RWPE2 (cell line): ENCODE data around the gene HRG.

ENCODE experiments used
- ATAC-seq: fragments of 200-7000 bp; cut with Tn5 transposase; 3 replicates; pipeline ENCODE4 v1.9.1; 2021; ENCODE audit warnings: low read depth
- DNase-seq: peaks from one replicate; pipeline ENCODE4 v3.0.0-alpha.2; 2020; ENCODE audit warnings: low spot score
- H3K27ac ChIP-seq: fragments of 450-650 bp; 2 replicates; pipeline ENCODE4 v1.5.1; 2017; ENCODE audit warnings: mild to moderate bottlenecking; ENCODE audit not compliant: poor library complexity, severe bottlenecking
- H3K27me3 ChIP-seq: fragments of 250-450 bp; sonication (Bioruptor Pico); 2 replicates; pipeline ENCODE4 v1.5.1; 2021; ENCODE audit warnings: mild to moderate bottlenecking, moderate library complexity; ENCODE audit not compliant: insufficient read depth, poor library complexity, severe bottlenecking
- H3K36me3 ChIP-seq: fragments of 250-450 bp; sonication (Bioruptor Pico); 2 replicates; pipeline ENCODE4 v1.5.1; 2020; ENCODE audit warnings: low read depth, mild to moderate bottlenecking, moderate library complexity
- H3K4me1 ChIP-seq: fragments of 250-450 bp; sonication (Bioruptor Pico); 2 replicates; pipeline ENCODE4 v1.5.1; 2021; ENCODE audit warnings: mild to moderate bottlenecking, moderate library complexity; ENCODE audit not compliant: insufficient read depth, poor library complexity, severe bottlenecking
- H3K4me3 ChIP-seq: fragments of 250-450 bp; sonication (Bioruptor Pico); 2 replicates; pipeline ENCODE4 v1.5.1; 2021; ENCODE audit warnings: mild to moderate bottlenecking, moderate library complexity; ENCODE audit not compliant: severe bottlenecking
- H3K9me3 ChIP-seq: fragments of 250-450 bp; sonication (Bioruptor Pico); 2 replicates; pipeline ENCODE4 v1.5.1; 2021; ENCODE audit warnings: mild to moderate bottlenecking, moderate library complexity; ENCODE audit not compliant: severe bottlenecking
- TF ChIP-seq, protein P1 (sequence below): fragments of 450-650 bp; IDR thresholded peaks from one replicate; pipeline ENCODE4 v1.5.1; 2017; ENCODE audit warnings: mild to moderate bottlenecking, moderate library complexity; ENCODE audit not compliant: poor library complexity, severe bottlenecking

HRG gene

GRCh38 chr3:186642014-186642413, 23.8 kb upstream of the HRG start:
- H3K27me3 ChIP-seq, result no peaks in the 10 kb centered on the region
- no peaks in the 10 kb centered on the region for H3K9me3 ChIP-seq
- H3K4me1 ChIP-seq, result peaks cover 20% of the 10 kb centered on the region
- no peak overlapping the region for H3K27ac ChIP-seq
- ATAC-seq (no peak), DNase-seq (no peak)
- no peaks in the 10 kb centered on the region for H3K36me3 ChIP-seq
- H3K4me3 ChIP-seq, result no peak overlapping the region
- TF ChIP-seq, protein P1, sequence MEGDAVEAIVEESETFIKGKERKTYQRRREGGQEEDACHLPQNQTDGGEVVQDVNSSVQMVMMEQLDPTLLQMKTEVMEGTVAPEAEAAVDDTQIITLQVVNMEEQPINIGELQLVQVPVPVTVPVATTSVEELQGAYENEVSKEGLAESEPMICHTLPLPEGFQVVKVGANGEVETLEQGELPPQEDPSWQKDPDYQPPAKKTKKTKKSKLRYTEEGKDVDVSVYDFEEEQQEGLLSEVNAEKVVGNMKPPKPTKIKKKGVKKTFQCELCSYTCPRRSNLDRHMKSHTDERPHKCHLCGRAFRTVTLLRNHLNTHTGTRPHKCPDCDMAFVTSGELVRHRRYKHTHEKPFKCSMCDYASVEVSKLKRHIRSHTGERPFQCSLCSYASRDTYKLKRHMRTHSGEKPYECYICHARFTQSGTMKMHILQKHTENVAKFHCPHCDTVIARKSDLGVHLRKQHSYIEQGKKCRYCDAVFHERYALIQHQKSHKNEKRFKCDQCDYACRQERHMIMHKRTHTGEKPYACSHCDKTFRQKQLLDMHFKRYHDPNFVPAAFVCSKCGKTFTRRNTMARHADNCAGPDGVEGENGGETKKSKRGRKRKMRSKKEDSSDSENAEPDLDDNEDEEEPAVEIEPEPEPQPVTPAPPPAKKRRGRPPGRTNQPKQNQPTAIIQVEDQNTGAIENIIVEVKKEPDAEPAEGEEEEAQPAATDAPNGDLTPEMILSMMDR, result no peak

DNA sequence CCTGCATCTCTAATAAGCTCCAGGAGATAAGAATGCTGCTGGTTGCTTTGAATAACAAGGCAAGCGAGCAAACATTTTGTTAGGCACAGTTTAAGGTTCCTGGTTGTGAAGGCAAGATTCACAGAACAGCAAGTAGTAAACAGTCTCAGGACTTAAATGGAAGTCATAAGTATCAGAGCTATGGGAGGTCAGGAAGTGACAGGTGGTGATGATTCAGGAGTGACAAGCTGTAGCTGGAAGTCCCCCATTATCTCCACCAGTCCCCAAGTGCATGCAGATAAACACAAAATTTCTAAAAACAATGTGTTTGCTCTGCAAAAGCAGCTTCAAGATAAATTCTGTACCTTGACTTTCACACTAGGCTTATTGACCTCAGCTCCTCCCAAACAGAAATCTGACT, 22.3 kb upstream of the HRG start:
- no peaks in the 10 kb centered on the region for H3K36me3 ChIP-seq
- no peaks in the 10 kb centered on the region for H3K27me3 ChIP-seq
- no peak overlapping the region for H3K4me3 ChIP-seq
- DNase-seq (no peak), ATAC-seq (no peak)
- H3K27ac ChIP-seq, result no peak overlapping the region
- peaks cover 20% of the 10 kb centered on the region for H3K4me1 ChIP-seq
- no peaks in the 10 kb centered on the region for H3K9me3 ChIP-seq
- TF ChIP-seq, protein P1, result no peak

- Histone ChIP-seq H3K27ac (no peak overlapping the region), H3K36me3 (no peaks in the 10 kb centered on the region), H3K9me3 (no peaks in the 10 kb centered on the region), H3K27me3 (no peaks in the 10 kb centered on the region), H3K4me3 (no peak overlapping the region), H3K4me1 (peaks cover 18% of the 10 kb centered on the region)
- TF ChIP-seq, protein P1, result no peak
- no peak for ATAC-seq
- DNase-seq, result no peak
These were observed 21.1 kb upstream of the HRG start for GRCh38 chr3:186644683-186645082.

DNA sequence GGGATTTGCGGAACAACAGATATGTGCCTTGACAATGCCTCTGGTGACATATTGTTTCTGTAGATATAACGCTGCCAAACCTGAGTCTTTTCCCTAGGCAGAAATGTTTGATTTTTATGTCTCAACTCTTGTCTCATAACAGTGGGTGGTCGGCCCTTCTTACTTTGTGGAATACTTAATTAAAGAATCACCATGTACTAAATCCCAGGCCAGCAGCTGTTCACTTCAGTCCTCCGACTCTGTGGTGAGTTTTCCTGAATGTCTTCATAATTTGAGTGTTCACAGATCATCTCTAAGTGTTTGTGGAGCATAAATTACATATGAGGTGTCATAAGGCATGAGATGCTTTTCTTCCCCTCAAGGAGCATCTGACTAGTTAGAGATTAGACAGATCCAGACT, 19.7 kb upstream of the HRG start:
- no peaks in the 10 kb centered on the region for H3K27me3 ChIP-seq
- no peaks in the 10 kb centered on the region for H3K9me3 ChIP-seq
- DNase-seq (no peak), ATAC-seq (no peak)
- H3K4me1 ChIP-seq, result peaks cover 4% of the 10 kb centered on the region
- no peaks in the 10 kb centered on the region for H3K36me3 ChIP-seq
- no peak overlapping the region for H3K4me3 ChIP-seq
- TF ChIP-seq, protein P1, result no peak
- H3K27ac ChIP-seq, result no peak overlapping the region

- Histone ChIP-seq H3K4me3 (no peak overlapping the region), H3K9me3 (no peaks in the 10 kb centered on the region), H3K27ac (no peak overlapping the region), H3K36me3 (no peaks in the 10 kb centered on the region), H3K27me3 (no peaks in the 10 kb centered on the region), H3K4me1 (peaks cover 2% of the 10 kb centered on the region)
- DNase-seq (no peak), ATAC-seq (no peak)
- TF ChIP-seq, protein P1, result no peak
These were observed 19.0 kb upstream of the HRG start for GRCh38 chr3:186646841-186647240.
